NB4 (cell line): Measurements from ENCODE around the gene ATOH8.
A peak's percentile ranks its signal among the peaks of the same experiment; 100 is the strongest.

Experiments used
- CTCF ChIP-seq: IDR thresholded peaks from one replicate; pipeline ENCODE4 v1.5.1; 2012; ENCODE audit warnings: low read depth, low read length
- POLR2A ChIP-seq: IDR thresholded peaks from 2 replicates; pipeline ENCODE4 v1.6.1; 2011; ENCODE audit warnings: mild to moderate bottlenecking; ENCODE audit not compliant: insufficient read length; ENCODE audit errors: extremely low read depth
- TF ChIP-seq, protein P1 (sequence below): IDR thresholded peaks from 2 replicates; pipeline ENCODE4 v1.6.1; 2011; ENCODE audit warnings: low read depth, low read length

- no peak for TF ChIP-seq POLR2A
- peak; percentile 42 for TF ChIP-seq CTCF
- TF ChIP-seq, protein P1, sequence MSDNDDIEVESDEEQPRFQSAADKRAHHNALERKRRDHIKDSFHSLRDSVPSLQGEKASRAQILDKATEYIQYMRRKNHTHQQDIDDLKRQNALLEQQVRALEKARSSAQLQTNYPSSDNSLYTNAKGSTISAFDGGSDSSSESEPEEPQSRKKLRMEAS: no peak
Measured at GRCh38 chr2:85769236-85769982, 15.6 kb downstream of the ATOH8 start.
